OCI-LY3 (cell line): Measurements from ENCODE around the gene MAP2K6.

ENCODE experiments used
- EZH2phosphoT487 ChIP-seq: fragments of 200-600 bp; shearing (Covaris generic); IDR thresholded peaks from 2 replicates; pipeline ENCODE4 v1.6.1; 2018; ENCODE audit warnings: antibody characterized with exemption, mixed run types, low read depth
- TF ChIP-seq, protein P1 (sequence below): fragments of 200-600, 300-600 bp; sonication (generic); IDR thresholded peaks from 2 replicates; pipeline ENCODE4 v1.5.1; 2014; ENCODE audit warnings: antibody characterized with exemption, low read length, low read depth

DNA sequence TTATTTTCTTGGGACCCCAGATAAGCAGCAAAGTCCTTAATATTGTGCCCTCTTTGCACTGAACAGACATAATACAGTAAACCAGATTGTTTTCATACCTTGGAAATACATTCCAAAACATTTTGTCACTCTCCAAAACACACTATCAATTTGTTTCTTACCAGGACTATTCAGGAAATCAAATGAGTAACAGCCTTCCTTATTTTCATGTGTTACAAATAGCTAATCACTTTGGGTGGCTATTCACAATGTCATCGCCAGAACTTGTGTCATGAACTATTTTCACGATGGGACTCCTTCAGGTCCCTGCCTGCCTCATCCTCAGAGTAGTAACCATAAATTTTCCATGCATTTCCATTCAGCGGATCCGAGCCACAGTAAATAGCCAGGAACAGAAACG, 104.5 kb downstream of the MAP2K6 start:
- TF ChIP-seq, protein P1, sequence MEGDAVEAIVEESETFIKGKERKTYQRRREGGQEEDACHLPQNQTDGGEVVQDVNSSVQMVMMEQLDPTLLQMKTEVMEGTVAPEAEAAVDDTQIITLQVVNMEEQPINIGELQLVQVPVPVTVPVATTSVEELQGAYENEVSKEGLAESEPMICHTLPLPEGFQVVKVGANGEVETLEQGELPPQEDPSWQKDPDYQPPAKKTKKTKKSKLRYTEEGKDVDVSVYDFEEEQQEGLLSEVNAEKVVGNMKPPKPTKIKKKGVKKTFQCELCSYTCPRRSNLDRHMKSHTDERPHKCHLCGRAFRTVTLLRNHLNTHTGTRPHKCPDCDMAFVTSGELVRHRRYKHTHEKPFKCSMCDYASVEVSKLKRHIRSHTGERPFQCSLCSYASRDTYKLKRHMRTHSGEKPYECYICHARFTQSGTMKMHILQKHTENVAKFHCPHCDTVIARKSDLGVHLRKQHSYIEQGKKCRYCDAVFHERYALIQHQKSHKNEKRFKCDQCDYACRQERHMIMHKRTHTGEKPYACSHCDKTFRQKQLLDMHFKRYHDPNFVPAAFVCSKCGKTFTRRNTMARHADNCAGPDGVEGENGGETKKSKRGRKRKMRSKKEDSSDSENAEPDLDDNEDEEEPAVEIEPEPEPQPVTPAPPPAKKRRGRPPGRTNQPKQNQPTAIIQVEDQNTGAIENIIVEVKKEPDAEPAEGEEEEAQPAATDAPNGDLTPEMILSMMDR = no peak
- TF ChIP-seq EZH2phosphoT487 = no peak
